Nephron (organoid): ENCODE results near the gene CES1.

Experiments
- H3K27ac Mint-ChIP-seq, 3 experiments: 2 replicates each; pipeline ENCODE4 v1.8.0; 2020; ENCODE audit warnings: mixed read lengths in 3 of 3, mild to moderate bottlenecking in 2 of 3, moderate library complexity in 1 of 3
- H3K27me3 Mint-ChIP-seq: 2 replicates; pipeline ENCODE4 v1.8.0; 2021; ENCODE audit warnings: low read depth, mild to moderate bottlenecking, moderate library complexity, mixed read lengths
- H3K36me3 Mint-ChIP-seq: 2 replicates; pipeline ENCODE4 v1.8.0; 2020; ENCODE audit warnings: low read depth, mixed read lengths
- H3K4me1 Mint-ChIP-seq: 2 replicates; pipeline ENCODE4 v1.8.0; 2020; ENCODE audit warnings: mixed read lengths
- H3K4me3 Mint-ChIP-seq, 3 experiments: 2 replicates each; pipeline ENCODE4 v1.8.0; 2020; ENCODE audit warnings: mild to moderate bottlenecking in 3 of 3, mixed read lengths in 3 of 3, moderate library complexity in 2 of 3
- H3K9me3 Mint-ChIP-seq: 2 replicates; pipeline ENCODE4 v1.8.0; 2020; ENCODE audit warnings: mixed read lengths
- CTCF ChIP-seq, 3 experiments: fragments of 200-600 bp; sonication (generic); IDR thresholded peaks; one replicate each; pipeline ENCODE4 v1.5.0; 2021; ENCODE audit warnings: antibody characterized with exemption in 3 of 3; ENCODE audit not compliant: unreplicated experiment in 3 of 3

Gene CES1

GRCh38 chr16:55828680-55829079, 4.2 kb downstream of the CES1 start:
- Mint-ChIP-seq H3K36me3 (no peaks in the 10 kb centered on the region), H3K27ac (no peak overlapping the region), H3K4me1 (no peaks in the 10 kb centered on the region), H3K27me3 (peaks cover 51% of the 10 kb centered on the region), H3K9me3 (no peaks in the 10 kb centered on the region), H3K4me3 (no peak overlapping the region)
- no peak for TF ChIP-seq CTCF (IDR thresholded peaks at IDR 0.05; ENCODE audit: unreplicated experiment in 3 of 3)

GRCh38 chr16:55825115-55825728, 7.7 kb downstream of the CES1 start:
- Mint-ChIP-seq H3K4me3 (no peak overlapping the region), H3K27me3 (peaks cover 46% of the 10 kb centered on the region), H3K4me1 (no peaks in the 10 kb centered on the region), H3K36me3 (no peaks in the 10 kb centered on the region), H3K27ac (no peak overlapping the region), H3K9me3 (no peaks in the 10 kb centered on the region)
- no peak for TF ChIP-seq CTCF (IDR thresholded peaks at IDR 0.05; ENCODE audit: unreplicated experiment in 3 of 3)

DNA sequence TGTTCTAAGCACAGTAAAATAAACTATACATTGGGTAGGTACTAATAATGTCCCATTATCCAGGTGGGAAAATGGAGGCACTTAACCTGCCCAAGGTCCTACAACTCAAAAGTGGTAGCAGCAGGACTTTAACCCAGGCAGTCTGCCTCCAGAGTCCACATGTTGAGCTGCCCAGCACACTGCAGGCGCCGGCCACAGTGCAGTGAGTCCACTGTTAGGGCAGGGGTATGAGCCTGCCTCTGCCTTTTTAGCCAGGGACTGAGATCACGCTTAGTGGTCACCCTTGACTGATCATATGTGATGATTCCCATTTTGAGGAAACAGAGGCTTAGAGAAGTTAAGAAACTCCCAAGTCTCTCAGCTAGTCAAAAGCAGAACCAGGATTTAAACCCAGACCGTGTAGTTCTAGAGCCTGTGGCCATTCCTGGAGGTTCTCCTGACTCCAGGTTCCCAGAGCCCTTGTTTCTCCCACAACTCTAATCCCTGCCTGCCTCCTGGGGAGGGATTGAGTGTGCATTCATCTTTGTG, 8.4 kb downstream of the CES1 start:
- H3K4me3 Mint-ChIP-seq = no peak overlapping the region
- no peak for TF ChIP-seq CTCF (IDR thresholded peaks at IDR 0.05; ENCODE audit: unreplicated experiment in 3 of 3)
- no peak overlapping the region for H3K27ac Mint-ChIP-seq
- no peaks in the 10 kb centered on the region for H3K4me1 Mint-ChIP-seq
- no peaks in the 10 kb centered on the region for H3K9me3 Mint-ChIP-seq
- H3K36me3 Mint-ChIP-seq = no peaks in the 10 kb centered on the region
- H3K27me3 Mint-ChIP-seq = peaks cover 44% of the 10 kb centered on the region

- H3K9me3 Mint-ChIP-seq = no peaks in the 10 kb centered on the region
- TF ChIP-seq CTCF (IDR thresholded peaks at IDR 0.05; ENCODE audit: unreplicated experiment in 3 of 3) = no peak
- peaks cover 46% of the 10 kb centered on the region for H3K27me3 Mint-ChIP-seq
- no peaks in the 10 kb centered on the region for H3K36me3 Mint-ChIP-seq
- no peaks in the 10 kb centered on the region for H3K4me1 Mint-ChIP-seq
- no peak overlapping the region for H3K4me3 Mint-ChIP-seq
- H3K27ac Mint-ChIP-seq = no peak overlapping the region
Measured at GRCh38 chr16:55822280-55822810, 10.6 kb downstream of the CES1 start.

DNA sequence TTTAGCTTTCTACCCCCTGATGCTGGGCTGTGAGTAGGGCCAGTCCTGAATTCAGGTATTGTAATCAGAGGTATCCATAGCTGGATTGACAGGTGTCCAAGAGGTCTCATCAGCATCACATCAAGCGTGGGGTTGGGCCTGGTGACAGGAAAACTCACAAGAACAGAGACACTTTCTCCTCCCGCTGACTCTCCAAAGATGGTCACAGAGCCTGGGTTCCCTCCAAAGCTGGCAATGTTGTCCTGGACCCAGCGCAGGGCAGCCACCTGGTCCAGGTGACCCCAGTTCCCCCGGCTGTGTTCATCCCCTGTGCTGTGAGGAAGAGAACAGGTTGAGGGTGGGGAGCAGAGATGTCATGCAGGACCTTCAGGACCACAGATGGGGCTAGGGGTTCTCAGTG, 11.7 kb downstream of the CES1 start:
- no peak for TF ChIP-seq CTCF (IDR thresholded peaks at IDR 0.05; ENCODE audit: unreplicated experiment in 3 of 3)
- no peaks in the 10 kb centered on the region for H3K36me3 Mint-ChIP-seq
- H3K4me3 Mint-ChIP-seq = no peak overlapping the region
- H3K4me1 Mint-ChIP-seq = no peaks in the 10 kb centered on the region
- H3K27me3 Mint-ChIP-seq = peaks cover 50% of the 10 kb centered on the region
- H3K9me3 Mint-ChIP-seq = no peaks in the 10 kb centered on the region
- H3K27ac Mint-ChIP-seq = no peak overlapping the region

GRCh38 chr16:55820615-55821014, 12.3 kb downstream of the CES1 start:
- H3K4me3 Mint-ChIP-seq = no peak overlapping the region
- no peaks in the 10 kb centered on the region for H3K4me1 Mint-ChIP-seq
- H3K36me3 Mint-ChIP-seq = no peaks in the 10 kb centered on the region
- no peak overlapping the region for H3K27ac Mint-ChIP-seq
- H3K9me3 Mint-ChIP-seq = no peaks in the 10 kb centered on the region
- no peak for TF ChIP-seq CTCF (IDR thresholded peaks at IDR 0.05; ENCODE audit: unreplicated experiment in 3 of 3)
- H3K27me3 Mint-ChIP-seq = peaks cover 50% of the 10 kb centered on the region
